H1 (cell line): Measurements from ENCODE around the gene TPRKB.
A peak's percentile ranks its signal among the peaks of the same experiment; 100 is the strongest.
"Not testable (repeated sequence)": the region's sequence is repeated elsewhere in the genome, so short reads cannot be mapped to it uniquely, and the experiment has no call there.

Experiments
- RAD21 ChIP-seq, 2 experiments: IDR thresholded peaks in 1 of 2; conservative IDR thresholded peaks in 1 of 2; 2 replicates each; pipeline ENCODE4 v1.6.1; 2011; ENCODE audit warnings: low read depth in 2 of 2, low read length in 2 of 2, improper control_type of control experiment in 1 of 2, inconsistent platforms in 1 of 2, mild to moderate bottlenecking in 1 of 2, moderate library complexity in 1 of 2
- SP4 ChIP-seq: IDR thresholded peaks from 2 replicates; pipeline ENCODE4 v1.6.1; 2012; ENCODE audit warnings: low read length, inconsistent platforms
- TF ChIP-seq, protein P1 (sequence below), 3 experiments: IDR thresholded peaks; 1 replicate in 2 of 3; 2 replicates in 1 of 3; pipeline versions ENCODE4 v1.5.1 to v1.6.1; 2011; ENCODE audit warnings: low read length in 3 of 3, mild to moderate bottlenecking in 3 of 3, inconsistent platforms in 2 of 3, low read depth in 1 of 3, moderate library complexity in 1 of 3; ENCODE audit not compliant: insufficient read depth in 1 of 3; ENCODE audit errors: control extremely low read depth in 1 of 3

DNA sequence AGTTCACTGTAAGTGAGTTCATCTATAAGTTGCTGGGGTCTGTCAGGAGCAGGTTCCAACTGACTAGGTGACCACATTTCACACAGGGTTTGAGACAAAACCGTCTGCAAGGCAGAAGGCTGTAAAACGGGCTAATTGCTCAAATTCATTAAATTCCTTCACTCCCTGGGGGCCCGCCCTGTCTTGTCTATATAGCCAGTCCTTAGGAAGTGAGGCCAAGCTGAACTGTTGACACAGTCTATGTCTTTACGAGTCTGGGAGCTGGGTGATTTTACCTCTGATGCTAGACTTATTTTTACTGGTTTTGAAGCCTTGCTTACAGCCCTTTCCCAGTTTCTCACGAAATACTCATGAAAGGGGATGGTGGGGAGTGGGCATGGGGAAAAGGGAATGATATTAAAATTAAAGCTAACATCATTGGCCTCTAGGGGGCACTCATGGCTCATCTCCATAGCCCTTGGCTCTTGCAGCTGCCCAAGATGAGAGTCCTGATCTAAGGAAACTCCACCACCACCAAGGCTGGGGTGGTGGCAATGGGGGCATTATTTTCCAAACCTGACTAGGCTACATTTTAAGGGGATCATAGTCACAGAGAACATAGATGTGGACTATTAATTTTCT, 57.1 kb downstream of the TPRKB start:
- TF ChIP-seq, protein P1, sequence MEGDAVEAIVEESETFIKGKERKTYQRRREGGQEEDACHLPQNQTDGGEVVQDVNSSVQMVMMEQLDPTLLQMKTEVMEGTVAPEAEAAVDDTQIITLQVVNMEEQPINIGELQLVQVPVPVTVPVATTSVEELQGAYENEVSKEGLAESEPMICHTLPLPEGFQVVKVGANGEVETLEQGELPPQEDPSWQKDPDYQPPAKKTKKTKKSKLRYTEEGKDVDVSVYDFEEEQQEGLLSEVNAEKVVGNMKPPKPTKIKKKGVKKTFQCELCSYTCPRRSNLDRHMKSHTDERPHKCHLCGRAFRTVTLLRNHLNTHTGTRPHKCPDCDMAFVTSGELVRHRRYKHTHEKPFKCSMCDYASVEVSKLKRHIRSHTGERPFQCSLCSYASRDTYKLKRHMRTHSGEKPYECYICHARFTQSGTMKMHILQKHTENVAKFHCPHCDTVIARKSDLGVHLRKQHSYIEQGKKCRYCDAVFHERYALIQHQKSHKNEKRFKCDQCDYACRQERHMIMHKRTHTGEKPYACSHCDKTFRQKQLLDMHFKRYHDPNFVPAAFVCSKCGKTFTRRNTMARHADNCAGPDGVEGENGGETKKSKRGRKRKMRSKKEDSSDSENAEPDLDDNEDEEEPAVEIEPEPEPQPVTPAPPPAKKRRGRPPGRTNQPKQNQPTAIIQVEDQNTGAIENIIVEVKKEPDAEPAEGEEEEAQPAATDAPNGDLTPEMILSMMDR (IDR thresholded peaks at IDR 0.05; ENCODE audit: control extremely low read depth in 1 of 3, insufficient read depth in 1 of 3, low read depth in 1 of 3, low read length in 3 of 3): peak; percentile 36 to 56 (median 50)
- TF ChIP-seq RAD21 (IDR thresholded peaks at IDR 0.05 in 1 of 2, conservative IDR thresholded peaks at IDR 0.05 in 1 of 2; ENCODE audit: low read depth in 2 of 2, low read length in 2 of 2): peak; percentile 48 to 61
- TF ChIP-seq SP4: not testable (repeated sequence)
